GM23338 (cell line): Measurements from ENCODE around the gene MMP1. TPM values are rescaled to one million over a fixed set of nuclear protein-coding genes. Genes with fewer than 3 reads are reported as not detected.

Experiments used
- ATAC-seq: fragments of 200-7000 bp; cut with Tn5 transposase; 3 replicates; pipeline ENCODE4 v1.9.1; 2020
- DNase-seq: peaks from one replicate; pipeline ENCODE4 v3.0.0-alpha.2; 2015; ENCODE audit warnings: low spot score
- H2AFZ ChIP-seq: fragments of 200-600 bp; sonication (generic); 2 replicates; pipeline ENCODE4 v1.8.0; 2016; ENCODE audit warnings: antibody characterized with exemption, mild to moderate bottlenecking, moderate library complexity
- H3F3A ChIP-seq: fragments of 200-600 bp; sonication (generic); replicated peaks from 2 replicates; pipeline ENCODE4 v1.8.0; 2017; ENCODE audit warnings: antibody characterized with exemption, mixed run types, low read depth
- H3K27ac ChIP-seq: fragments of 200-600 bp; sonication (generic); 2 replicates; pipeline ENCODE4 v1.6.1; 2016; ENCODE audit warnings: low read depth
- H3K27me3 ChIP-seq: fragments of 200-600 bp; sonication (generic); 2 replicates; pipeline ENCODE4 v1.8.0; 2016; ENCODE audit warnings: mild to moderate bottlenecking, mixed run types, moderate library complexity; ENCODE audit not compliant: insufficient read depth
- H3K36me3 ChIP-seq: fragments of 200-600 bp; sonication (generic); 2 replicates; pipeline ENCODE4 v1.8.0; 2016; ENCODE audit warnings: mild to moderate bottlenecking; ENCODE audit not compliant: insufficient read depth
- H3K4me1 ChIP-seq: fragments of 200-600 bp; sonication (generic); 2 replicates; pipeline ENCODE4 v1.8.0; 2016; ENCODE audit warnings: mild to moderate bottlenecking, moderate library complexity; ENCODE audit not compliant: insufficient read depth
- H3K4me2 ChIP-seq: fragments of 200-600 bp; sonication (generic); 2 replicates; pipeline ENCODE4 v1.7.1; 2017; ENCODE audit warnings: mixed run types
- H3K4me3 ChIP-seq: fragments of 200-600 bp; sonication (generic); 2 replicates; pipeline ENCODE4 v1.6.1; 2016; ENCODE audit warnings: mixed run types
- H3K79me2 ChIP-seq: fragments of 200-600 bp; sonication (generic); replicated peaks from 2 replicates; pipeline ENCODE4 v1.8.0; 2017; ENCODE audit warnings: mild to moderate bottlenecking; ENCODE audit not compliant: insufficient read depth
- H3K9me2 ChIP-seq: fragments of 200-600 bp; sonication (generic); 2 replicates; pipeline ENCODE4 v1.8.0; 2017; ENCODE audit not compliant: insufficient read depth
- H4K20me1 ChIP-seq: fragments of 200-600 bp; sonication (generic); replicated peaks from 2 replicates; pipeline ENCODE4 v1.8.0; 2017; ENCODE audit warnings: mild to moderate bottlenecking; ENCODE audit not compliant: insufficient read depth
- H3K27ac Mint-ChIP-seq: 2 replicates; pipeline ENCODE4 v1.8.0; 2020; ENCODE audit warnings: inconsistent platforms, mild to moderate bottlenecking, moderate library complexity, mixed read lengths
- H3K27me3 Mint-ChIP-seq: 3 replicates; pipeline ENCODE4 v1.8.0; 2022; ENCODE audit warnings: low read depth, mild to moderate bottlenecking, moderate library complexity, mixed read lengths, inconsistent platforms; ENCODE audit not compliant: insufficient read depth, poor library complexity
- H3K36me3 Mint-ChIP-seq: 3 replicates; pipeline ENCODE4 v1.8.0; 2021; ENCODE audit warnings: low read depth, mild to moderate bottlenecking, inconsistent platforms, moderate library complexity, mixed read lengths
- H3K4me1 Mint-ChIP-seq: 3 replicates; pipeline ENCODE4 v1.8.0; 2020; ENCODE audit warnings: mild to moderate bottlenecking, inconsistent platforms, mixed read lengths
- H3K4me3 Mint-ChIP-seq: 3 replicates; pipeline ENCODE4 v1.8.0; 2021; ENCODE audit warnings: moderate library complexity, mild to moderate bottlenecking, inconsistent platforms, mixed read lengths
- H3K9me3 Mint-ChIP-seq: 3 replicates; pipeline ENCODE4 v1.8.0; 2020; ENCODE audit warnings: moderate library complexity, mild to moderate bottlenecking, inconsistent platforms, mixed read lengths
- CREB1 ChIP-seq: fragments of 250-450 bp; sonication (Bioruptor Pico); IDR thresholded peaks from 2 replicates; pipeline ENCODE4 v1.5.0; 2020; ENCODE audit warnings: low read depth, mild to moderate bottlenecking, moderate library complexity
- EZH2 ChIP-seq: fragments of 200-600 bp; sonication (generic); IDR thresholded peaks from one replicate; pipeline ENCODE4 v1.8.0; 2017; ENCODE audit warnings: antibody characterized with exemption, mild to moderate bottlenecking, low read depth; ENCODE audit not compliant: unreplicated experiment
- NANOG ChIP-seq: IDR thresholded peaks from 2 replicates; pipeline ENCODE4 v1.6.1; 2016; ENCODE audit warnings: antibody characterized with exemption, borderline replicate concordance
- ZNF114 ChIP-seq: fragments of 250-450 bp; sonication (Bioruptor Pico); IDR thresholded peaks from 2 replicates; pipeline ENCODE4 v1.5.0; 2020; ENCODE audit warnings: mild to moderate bottlenecking, moderate library complexity
- ZNF331 ChIP-seq: fragments of 250-450 bp; sonication (Bioruptor Pico); IDR thresholded peaks from 2 replicates; pipeline ENCODE4 v1.5.0; 2020; ENCODE audit warnings: low read depth, mild to moderate bottlenecking, moderate library complexity
- ZNF462 ChIP-seq: fragments of 250-450 bp; sonication (Bioruptor Pico); IDR thresholded peaks from 2 replicates; pipeline ENCODE4 v1.5.0; 2020; ENCODE audit warnings: mild to moderate bottlenecking, moderate library complexity
- polyA plus RNA-seq: library from polyadenylated mRNA; unstranded; fragments of >200 nt; fragmentation: Nextera tagmentation; extraction: Ambion mirVana; gene quantifications from 2 replicates; pipeline ENCODE4 v1.2.1, GENCODE V29; 2016
- total RNA-seq: library from RNA; depleted of rRNA; stranded (reverse); fragments of >200 nt; shearing (Covaris generic); gene quantifications from 2 replicates; pipeline ENCODE4 v1.2.3, GENCODE V29; 2014

The MMP1 gene
- total and polyA plus RNA-seq, 2 experiments from 2014 or later, result not detected

GRCh38 chr11:102799681-102800340 lies 1.9 kb upstream of the MMP1 start (continued):
- no peak for TF ChIP-seq ZNF462 (CRISPR knock-in tag)

- Mint-ChIP-seq H3K27me3 (no peaks in the 10 kb centered on the region), H3K36me3 (no peaks in the 10 kb centered on the region), H3K4me3 (no peak overlapping the region), H3K27ac (no peak overlapping the region), H3K9me3 (no peaks in the 10 kb centered on the region), H3K4me1 (peaks cover 2% of the 10 kb centered on the region; the same call in 1 of the 3 replicates)
- Histone ChIP-seq H2AFZ (peak overlapping the region; percentile 45), H3K79me2 (no peaks in the 10 kb centered on the region), H3K9me2 (no peaks in the 10 kb centered on the region), H3K27ac (no peak overlapping the region), H3F3A (no peaks in the 10 kb centered on the region), H3K4me3 (no peak overlapping the region), H3K4me1 (no peaks in the 10 kb centered on the region), H3K27me3 (no peaks in the 10 kb centered on the region), H3K36me3 (no peaks in the 10 kb centered on the region), H4K20me1 (no peaks in the 10 kb centered on the region), H3K4me2 (no peak overlapping the region)
- DNase-seq, result peak; percentile 91
- peak; percentile 100 for ATAC-seq
- TF ChIP-seq EZH2 (no peak), ZNF114 (CRISPR knock-in tag) (no peak), CREB1 (CRISPR knock-in tag) (0 out of 2 replicates have a peak, but pooled peaks have one; percentile 7), NANOG (no peak), ZNF462 (CRISPR knock-in tag) (peak; percentile 78; the same call in 1 of the 2 replicates), ZNF331 (CRISPR knock-in tag) (no peak)
Measured at GRCh38 chr11:102794382-102794781, 3.6 kb downstream of the MMP1 start.
